Measurements from ENCODE around the gene KIR3DL2. TPM values are rescaled to one million over a fixed set of nuclear protein-coding genes. Genes with fewer than 3 reads are reported as not detected.
A peak's percentile ranks its signal among the peaks of the same experiment; 100 is the strongest.

Gene KIR3DL2
- total RNA-seq, 1 donor from 2014 or later = 0.35 TPM

GRCh38 chr19:54877471-54877870, 27.2 kb downstream of the KIR3DL2 start:
- DNase-seq (no peak), ATAC-seq (no peak)
- Histone ChIP-seq H3K9me3 (no peaks in the 10 kb centered on the region), H3K4me3 (no peak overlapping the region), H3K27me3 (peaks cover 10% of the 10 kb centered on the region), H3K4me1 (no peaks in the 10 kb centered on the region), H3K36me3 (no peaks in the 10 kb centered on the region), H3K27ac (no peak overlapping the region)
- intact Hi-C loops (cut with DNase I) = no loop called here
- no peak for TF ChIP-seq CTCF (IDR thresholded peaks at IDR 0.05)

- intact Hi-C loops (cut with DNase I) = no loop called here
- Histone ChIP-seq H3K27me3 (peaks cover 14% of the 10 kb centered on the region), H3K9me3 (no peaks in the 10 kb centered on the region), H3K27ac (no peak overlapping the region), H3K4me3 (no peak overlapping the region), H3K36me3 (no peaks in the 10 kb centered on the region), H3K4me1 (no peaks in the 10 kb centered on the region)
- no peak for ATAC-seq
- DNase-seq = no peak
- no peak for TF ChIP-seq CTCF (IDR thresholded peaks at IDR 0.05)
Observed at GRCh38 chr19:54881884-54882283, 31.6 kb downstream of the KIR3DL2 start.

GRCh38 chr19:54882758-54883157, 32.5 kb downstream of the KIR3DL2 start:
- ATAC-seq = peak; percentile 13
- no peak for TF ChIP-seq CTCF (IDR thresholded peaks at IDR 0.05)
- H3K27me3 ChIP-seq = peaks cover 14% of the 10 kb centered on the region

GRCh38 chr19:54883228-54883627, 33.0 kb downstream of the KIR3DL2 start:
- no peak overlapping the region for H3K27ac ChIP-seq
- H3K36me3 ChIP-seq = no peaks in the 10 kb centered on the region
- intact Hi-C loops (cut with DNase I) = no loop called here
- no peaks in the 10 kb centered on the region for H3K4me1 ChIP-seq
- no peak overlapping the region for H3K4me3 ChIP-seq
- H3K27me3 ChIP-seq = peaks cover 14% of the 10 kb centered on the region
- no peaks in the 10 kb centered on the region for H3K9me3 ChIP-seq
- DNase-seq (no peak), ATAC-seq (no peak)
- no peak for TF ChIP-seq CTCF (IDR thresholded peaks at IDR 0.05)

More at GRCh38 chr19:54882758-54883157, 32.5 kb downstream of the KIR3DL2 start:
- no peak overlapping the region for H3K27ac ChIP-seq
- no peak overlapping the region for H3K4me3 ChIP-seq
- no peak for DNase-seq
- intact Hi-C loops (cut with DNase I) = no loop called here
- H3K4me1 ChIP-seq = no peaks in the 10 kb centered on the region
- no peaks in the 10 kb centered on the region for H3K9me3 ChIP-seq
- no peaks in the 10 kb centered on the region for H3K36me3 ChIP-seq

- intact Hi-C loops (cut with DNase I) = no loop called here
Observed at GRCh38 chr19:54888239-54888638, 38.0 kb downstream of the KIR3DL2 start.

More at GRCh38 chr19:54888239-54888638, 38.0 kb downstream of the KIR3DL2 start:
- Histone ChIP-seq H3K27me3 (peaks cover 3% of the 10 kb centered on the region), H3K36me3 (no peaks in the 10 kb centered on the region), H3K4me3 (no peak overlapping the region), H3K4me1 (no peaks in the 10 kb centered on the region), H3K9me3 (no peaks in the 10 kb centered on the region), H3K27ac (no peak overlapping the region)
- DNase-seq (peak; percentile 18), ATAC-seq (peak; percentile 23)
- TF ChIP-seq CTCF (IDR thresholded peaks at IDR 0.05) = no peak

Data from upper lobe of right lung (tissue), 1 donor.